Trophoblast cell (in vitro differentiated cells and primary cell): Measurements from ENCODE around the gene GLIPR2.

Experiments
- DNase-seq, 2 donors: peaks; one replicate each; pipeline ENCODE4 v3.0.0-alpha.2; 2016
- H2AFZ ChIP-seq: 2 replicates; pipeline ENCODE4 v1.6.1; 2013; ENCODE audit warnings: low read length, moderate library complexity, mild to moderate bottlenecking; ENCODE audit not compliant: insufficient read depth, poor library complexity
- H2AK5ac ChIP-seq: 2 replicates; pipeline ENCODE4 v1.6.1; 2013; ENCODE audit warnings: mild to moderate bottlenecking, low read length
- H2BK120ac ChIP-seq: 2 replicates; pipeline ENCODE4 v1.6.1; 2013; ENCODE audit warnings: low read length, mild to moderate bottlenecking, moderate library complexity; ENCODE audit not compliant: insufficient read depth, poor library complexity
- H2BK12ac ChIP-seq: 2 replicates; pipeline ENCODE4 v1.6.1; 2013; ENCODE audit warnings: mild to moderate bottlenecking, low read length, moderate library complexity
- H2BK5ac ChIP-seq: 2 replicates; pipeline ENCODE4 v1.6.1; 2013; ENCODE audit warnings: low read length, low read depth, moderate library complexity, mild to moderate bottlenecking; ENCODE audit not compliant: poor library complexity
- H3K14ac ChIP-seq: 2 replicates; pipeline ENCODE4 v1.6.1; 2013; ENCODE audit warnings: mild to moderate bottlenecking, low read length
- H3K18ac ChIP-seq: 2 replicates; pipeline ENCODE4 v1.6.1; 2013; ENCODE audit warnings: mild to moderate bottlenecking, low read length
- H3K23ac ChIP-seq: 2 replicates; pipeline ENCODE4 v1.6.1; 2013; ENCODE audit warnings: low read length
- H3K27ac ChIP-seq: 2 replicates; pipeline ENCODE4 v1.5.1; 2013; ENCODE audit warnings: low read depth, mild to moderate bottlenecking, inconsistent platforms, low read length, moderate library complexity
- H3K27me3 ChIP-seq: 2 replicates; pipeline ENCODE4 v1.6.1; 2013; ENCODE audit warnings: inconsistent platforms, mild to moderate bottlenecking, low read length, moderate library complexity; ENCODE audit not compliant: insufficient read depth
- H3K36me3 ChIP-seq, 2 experiments: 1 replicate in 1 of 2; 2 replicates in 1 of 2; pipeline ENCODE4 v1.6.1; 2013; ENCODE audit warnings: low read length in 2 of 2, mild to moderate bottlenecking in 2 of 2, moderate library complexity in 1 of 2; ENCODE audit not compliant: insufficient read depth in 2 of 2, control insufficient read depth in 1 of 2
- H3K4ac ChIP-seq: 2 replicates; pipeline ENCODE4 v1.6.1; 2013; ENCODE audit warnings: low read depth, mild to moderate bottlenecking, low read length, moderate library complexity
- H3K4me1 ChIP-seq, 2 experiments: 1 replicate in 1 of 2; 2 replicates in 1 of 2; pipeline ENCODE4 v1.6.1; 2013; ENCODE audit warnings: low read length in 2 of 2, mild to moderate bottlenecking in 2 of 2, moderate library complexity in 1 of 2; ENCODE audit not compliant: insufficient read depth in 2 of 2, control insufficient read depth in 1 of 2
- H3K4me2 ChIP-seq: 2 replicates; pipeline ENCODE4 v1.6.1; 2013; ENCODE audit warnings: inconsistent platforms, mild to moderate bottlenecking, low read length, moderate library complexity
- H3K4me3 ChIP-seq: 2 replicates; pipeline ENCODE4 v1.5.1; 2013; ENCODE audit warnings: mild to moderate bottlenecking, low read depth, low read length, inconsistent platforms
- H3K79me1 ChIP-seq: one replicate; pipeline ENCODE4 v1.6.1; 2013; ENCODE audit warnings: low read length
- H3K79me2 ChIP-seq: 2 replicates; pipeline ENCODE4 v1.6.1; 2013; ENCODE audit warnings: low read length, mild to moderate bottlenecking; ENCODE audit not compliant: control insufficient read depth, insufficient read depth, poor library complexity
- H3K9ac ChIP-seq: 2 replicates; pipeline ENCODE4 v1.6.1; 2013; ENCODE audit warnings: mild to moderate bottlenecking, low read length
- H3K9me3 ChIP-seq: 2 replicates; pipeline ENCODE4 v1.6.1; 2013; ENCODE audit warnings: low read depth, mild to moderate bottlenecking, control low read depth, inconsistent platforms, low read length; ENCODE audit not compliant: insufficient read depth
- H4K12ac ChIP-seq: 2 replicates; pipeline ENCODE4 v1.6.1; 2013; ENCODE audit warnings: low read depth, mild to moderate bottlenecking, low read length, moderate library complexity
- H4K8ac ChIP-seq: 2 replicates; pipeline ENCODE4 v1.6.1; 2013; ENCODE audit warnings: low read depth, mild to moderate bottlenecking, low read length, moderate library complexity
- H4K91ac ChIP-seq: one replicate; pipeline ENCODE4 v1.6.1; 2013; ENCODE audit warnings: low read depth, mild to moderate bottlenecking, low read length, moderate library complexity
- WGBS: extraction: QIAGEN DNeasy Blood & Tissue Kit; methylation state at CpG from one replicate; pipeline ENCODE4 v1.1.7; 2013; ENCODE audit warnings: missing lambda C conversion rate; ENCODE audit not compliant: insufficient read length, insufficient coverage; ENCODE audit errors: extremely low coverage; 5-methylcytosine and 5-hydroxymethylcytosine counted together

The GLIPR2 gene

GRCh38 chr9:36144309-36145232 lies 8.0 kb downstream of the GLIPR2 start:
- H3K4me1 ChIP-seq: peaks cover 0 to 3% of the 10 kb centered on the region in 2 experiments
- peaks cover 9 to 28% of the 10 kb centered on the region in 2 experiments for H3K36me3 ChIP-seq
- H3K9me3 ChIP-seq: peaks cover 8% of the 10 kb centered on the region
- H3K79me1 ChIP-seq: no peaks in the 10 kb centered on the region
- H3K23ac ChIP-seq: no peak overlapping the region
- no peak overlapping the region for H2AK5ac ChIP-seq
- H2BK120ac ChIP-seq: no peak overlapping the region
- no peak overlapping the region for H3K4ac ChIP-seq
- H3K27ac ChIP-seq: no peak overlapping the region
- H3K4me3 ChIP-seq: no peak overlapping the region
- no peak overlapping the region for H2AFZ ChIP-seq
- H4K91ac ChIP-seq: no peak overlapping the region
- H3K18ac ChIP-seq: no peak overlapping the region
- H2BK12ac ChIP-seq: no peak overlapping the region
- WGBS: no CpG with 5 or more reads among the region's 12 CpGs
- no peak for DNase-seq
- no peak overlapping the region for H3K14ac ChIP-seq
- H3K4me2 ChIP-seq: no peak overlapping the region
- H2BK5ac ChIP-seq: no peak overlapping the region
- H3K27me3 ChIP-seq: peaks cover 2% of the 10 kb centered on the region
- H4K12ac ChIP-seq: no peak overlapping the region
- no peak overlapping the region for H3K9ac ChIP-seq
- no peaks in the 10 kb centered on the region for H3K79me2 ChIP-seq
- no peak overlapping the region for H4K8ac ChIP-seq

- Histone ChIP-seq H4K91ac (no peak overlapping the region), H3K9me3 (peaks cover 8% of the 10 kb centered on the region), H3K79me1 (no peaks in the 10 kb centered on the region), H3K18ac (no peak overlapping the region), H2BK120ac (no peak overlapping the region), H3K27ac (no peak overlapping the region), H3K4me2 (no peak overlapping the region), H2AK5ac (no peak overlapping the region), H2AFZ (no peak overlapping the region), H3K4me3 (no peak overlapping the region), H3K9ac (no peak overlapping the region), H3K4ac (no peak overlapping the region), H3K14ac (no peak overlapping the region), H3K79me2 (no peaks in the 10 kb centered on the region), H3K27me3 (no peaks in the 10 kb centered on the region), H4K12ac (no peak overlapping the region), H2BK12ac (no peak overlapping the region), H2BK5ac (no peak overlapping the region), H4K8ac (no peak overlapping the region), H3K4me1 (peaks cover 0 to 3% of the 10 kb centered on the region in 2 experiments), H3K23ac (no peak overlapping the region), H3K36me3 (peaks cover 9 to 32% of the 10 kb centered on the region in 2 experiments)
- DNase-seq: no peak
- WGBS: no CpG with 5 or more reads among the region's 4 CpGs
Observed at GRCh38 chr9:36145970-36146369, 9.4 kb downstream of the GLIPR2 start.

DNA sequence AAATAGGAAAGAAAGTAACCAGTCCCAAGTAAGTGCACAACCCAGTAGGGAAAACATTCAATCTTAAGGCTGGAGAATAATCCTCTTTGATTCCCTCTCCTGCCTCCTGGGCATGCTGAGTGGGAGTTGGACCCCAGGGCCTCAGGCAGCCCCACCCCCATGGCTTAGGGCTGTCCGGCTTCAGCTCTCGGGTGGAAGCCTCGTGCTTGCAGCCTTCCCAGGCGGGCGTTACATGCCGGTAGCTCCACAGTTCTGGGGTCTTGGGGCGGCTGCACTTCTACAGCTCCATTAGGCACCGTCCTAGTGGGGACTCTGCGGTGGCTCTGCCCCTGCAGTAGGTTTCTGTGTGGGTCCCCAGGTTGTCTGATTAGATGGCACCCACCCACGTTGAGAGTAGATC lies 10.1 kb downstream of the GLIPR2 start:
- no peak overlapping the region for H2BK12ac ChIP-seq
- H3K18ac ChIP-seq: no peak overlapping the region
- H3K4me3 ChIP-seq: no peak overlapping the region
- H3K4ac ChIP-seq: no peak overlapping the region
- H3K79me2 ChIP-seq: no peaks in the 10 kb centered on the region
- peaks cover 0 to 3% of the 10 kb centered on the region in 2 experiments for H3K4me1 ChIP-seq
- no peak overlapping the region for H4K8ac ChIP-seq
- no CpG with 5 or more reads among the region's 10 CpGs for WGBS
- no peak overlapping the region for H4K91ac ChIP-seq
- H3K36me3 ChIP-seq: peaks cover 9 to 32% of the 10 kb centered on the region in 2 experiments
- no peak for DNase-seq
- no peak overlapping the region for H2AK5ac ChIP-seq
- no peak overlapping the region for H4K12ac ChIP-seq
- H2BK120ac ChIP-seq: no peak overlapping the region
- H2AFZ ChIP-seq: no peak overlapping the region
- H3K27me3 ChIP-seq: no peaks in the 10 kb centered on the region
- H3K14ac ChIP-seq: no peak overlapping the region
- H3K23ac ChIP-seq: no peak overlapping the region
- no peak overlapping the region for H2BK5ac ChIP-seq
- no peak overlapping the region for H3K27ac ChIP-seq
- no peak overlapping the region for H3K9ac ChIP-seq
- no peaks in the 10 kb centered on the region for H3K79me1 ChIP-seq
- no peak overlapping the region for H3K4me2 ChIP-seq
- H3K9me3 ChIP-seq: peaks cover 8% of the 10 kb centered on the region

DNA sequence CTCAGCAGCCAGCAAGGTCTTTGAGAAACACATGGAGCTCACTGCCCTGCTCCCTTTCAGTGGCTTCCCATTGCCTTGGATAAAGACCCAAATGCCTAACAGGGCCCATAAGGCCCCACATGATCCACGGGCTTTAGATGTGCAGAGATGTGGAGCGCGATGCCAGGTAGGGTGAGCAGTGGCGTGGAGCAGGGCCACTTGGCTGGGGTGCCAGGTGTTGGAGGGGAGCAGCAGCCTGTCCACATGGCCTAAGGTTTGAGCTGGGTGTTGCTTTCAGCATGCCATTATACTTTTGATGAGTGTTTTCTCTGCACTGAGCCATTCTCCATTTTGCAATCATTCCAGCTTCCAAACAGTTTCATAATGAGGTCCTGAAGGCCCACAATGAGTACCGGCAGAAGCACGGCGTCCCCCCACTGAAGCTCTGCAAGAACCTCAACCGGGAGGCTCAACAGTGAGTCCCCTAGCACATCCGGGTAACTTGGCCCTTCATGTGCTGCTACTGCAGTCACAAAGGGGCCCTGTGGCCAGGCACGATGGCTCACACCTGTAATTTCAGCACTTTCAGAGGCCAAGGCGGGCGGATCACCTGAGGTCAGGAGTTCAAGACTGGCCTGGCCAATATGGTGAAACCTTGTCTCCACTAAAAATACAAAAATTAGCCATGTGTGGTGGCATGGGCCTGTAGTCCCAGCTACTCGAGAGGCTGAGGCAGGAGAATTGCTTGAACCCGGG lies 11.1 kb downstream of the GLIPR2 start:
- no CpG with 5 or more reads among the region's 14 CpGs for WGBS
- Histone ChIP-seq H2BK5ac (no peak overlapping the region), H3K9me3 (peaks cover 8% of the 10 kb centered on the region), H2BK12ac (no peak overlapping the region), H3K4ac (no peak overlapping the region), H2AK5ac (no peak overlapping the region), H3K79me2 (no peaks in the 10 kb centered on the region), H3K79me1 (no peaks in the 10 kb centered on the region), H3K27ac (no peak overlapping the region), H4K91ac (no peak overlapping the region), H3K4me1 (peaks cover 2 to 3% of the 10 kb centered on the region in 2 experiments), H3K4me3 (peak overlapping the region; percentile 23), H4K8ac (no peak overlapping the region), H2AFZ (no peak overlapping the region), H3K23ac (no peak overlapping the region), H3K36me3 (peaks cover 9 to 30% of the 10 kb centered on the region in 2 experiments), H3K14ac (no peak overlapping the region), H3K27me3 (no peaks in the 10 kb centered on the region), H3K18ac (no peak overlapping the region), H3K9ac (no peak overlapping the region), H4K12ac (no peak overlapping the region), H2BK120ac (no peak overlapping the region), H3K4me2 (no peak overlapping the region)
- no peak for DNase-seq
